GM12878 (cell line): ENCODE measurements around the gene CNTNAP2. TPM values are rescaled to one million over a fixed set of nuclear protein-coding genes. Genes with fewer than 3 reads are reported as not detected.

Experiments
- ATAC-seq: fragments of 200-7000 bp; cut with Tn5 transposase; 3 replicates; pipeline ENCODE4 v1.9.1; 2020; ENCODE audit warnings: mild to moderate bottlenecking, moderate library complexity
- BruUV-seq: library from RNA; stranded (reverse); fragments of 400-500 nt; replicated peaks from 2 replicates; lab custom pipeline; 2021; lab: Mats Ljungman, UMichigan
- CTCF ChIA-PET: fragments of 300-600 bp; sonication (Branson Sonifier 250); formaldehyde crosslinking; extraction: SDS; loops from one replicate; lab custom pipeline; 2021; ENCODE audit warnings: inconsistent platforms; lab: Yijun Ruan, JAX
- POLR2A ChIA-PET: fragments of 350-600 bp; formaldehyde crosslinking; extraction: SDS; loops from one replicate; lab custom pipeline; 2021; ENCODE audit warnings: inconsistent platforms; lab: Charles Lee
- RAD21 ChIA-PET: fragments of 300-600 bp; sonication (Branson Sonifier 250); formaldehyde crosslinking; loops from one replicate; lab custom pipeline; 2023; ENCODE audit warnings: antibody characterized with exemption; ENCODE audit not compliant: unreplicated experiment; lab: Charles Lee
- SMC1A ChIA-PET: fragments of 300-600 bp; sonication (Branson Sonifier 250); formaldehyde crosslinking; loops from one replicate; lab custom pipeline; 2023; ENCODE audit not compliant: unreplicated experiment, uncharacterized antibody; lab: Charles Lee
- DNase-seq: peaks from one replicate; pipeline ENCODE4 v3.0.0-alpha.2; 2011; ENCODE audit warnings: low read depth, low spot score
- FAIRE-seq: peaks from 3 replicates; lab custom pipeline; 2011; peaks lifted over from hg19 to GRCh38; lab: Jason Lieb, UNC
- H2AFZ ChIP-seq: 2 replicates; pipeline ENCODE4 v1.6.0; 2011; ENCODE audit warnings: low read depth, low read length, control low read depth; ENCODE audit not compliant: control insufficient read depth
- H3K27ac ChIP-seq: 2 replicates; pipeline ENCODE4 v1.5.1; 2011; ENCODE audit warnings: control low read depth; ENCODE audit not compliant: control insufficient read depth, insufficient read depth
- H3K27me3 ChIP-seq, 2 experiments: replicated peaks in 1 of 2; 2 replicates each; pipeline versions ENCODE4 v1.6.0 to v1.6.1; 2011; ENCODE audit warnings: low read length in 1 of 2; ENCODE audit not compliant: control insufficient read depth in 2 of 2, insufficient read depth in 2 of 2
- H3K36me3 ChIP-seq, 2 experiments: 2 replicates each; pipeline ENCODE4 v1.5.1; 2011; ENCODE audit warnings: low read length in 1 of 2; ENCODE audit not compliant: control insufficient read depth in 2 of 2, insufficient read depth in 2 of 2
- H3K4me1 ChIP-seq: 2 replicates; pipeline ENCODE4 v1.6.1; 2011; ENCODE audit warnings: mild to moderate bottlenecking, low read length, moderate library complexity, mixed read lengths; ENCODE audit not compliant: control insufficient read depth, insufficient read depth
- H3K4me2 ChIP-seq: 2 replicates; pipeline ENCODE4 v1.6.0; 2011; ENCODE audit warnings: control low read depth; ENCODE audit not compliant: control insufficient read depth, insufficient read depth
- H3K4me3 ChIP-seq: fragments of 200-600 bp; sonication (generic); 2 replicates; pipeline ENCODE4 v1.5.1; 2016
- H3K79me2 ChIP-seq: 2 replicates; pipeline ENCODE4 v1.6.0; 2011; ENCODE audit warnings: low read length; ENCODE audit not compliant: control insufficient read depth, insufficient read depth
- H3K9ac ChIP-seq: 2 replicates; pipeline ENCODE4 v1.8.0; 2011; ENCODE audit warnings: low read length, control low read depth, mixed read lengths; ENCODE audit not compliant: control insufficient read depth, insufficient read depth
- H3K9me3 ChIP-seq: replicated peaks from 3 replicates; pipeline ENCODE4 v1.5.1; 2011; ENCODE audit warnings: mild to moderate bottlenecking, low read length; ENCODE audit not compliant: control insufficient read depth, insufficient read depth
- H4K20me1 ChIP-seq: 2 replicates; pipeline ENCODE4 v1.6.0; 2011; ENCODE audit not compliant: control insufficient read depth, insufficient read depth
- KAT2A ChIP-seq: conservative IDR thresholded peaks from 2 replicates; pipeline ENCODE4 v1.6.1; 2011; ENCODE audit warnings: low read depth, low read length; ENCODE audit not compliant: control insufficient read depth
- NFYB ChIP-seq: IDR thresholded peaks from 2 replicates; pipeline ENCODE4 v1.6.1; 2011; ENCODE audit warnings: low read depth, mild to moderate bottlenecking, low read length, improper control_type of control experiment, moderate library complexity; ENCODE audit not compliant: insufficient read depth
- NR2C1 ChIP-seq: fragments of 450-650 bp; IDR thresholded peaks from 2 replicates; pipeline ENCODE4 v1.6.1; 2017; ENCODE audit warnings: antibody characterized with exemption, mild to moderate bottlenecking, moderate library complexity
- POLR2AphosphoS2 ChIP-seq: IDR thresholded peaks from 2 replicates; pipeline ENCODE4 v1.6.1; 2011; ENCODE audit warnings: low read depth, mild to moderate bottlenecking, low read length, improper control_type of control experiment, moderate library complexity
- POLR2AphosphoS5 ChIP-seq: IDR thresholded peaks from 2 replicates; pipeline ENCODE4 v1.6.1; 2011; ENCODE audit warnings: mild to moderate bottlenecking, low read length, inconsistent platforms
- RBBP5 ChIP-seq: fragments of 200-600 bp; sonication (generic); conservative IDR thresholded peaks from 2 replicates; pipeline ENCODE4 v1.6.1; 2016
- RCOR1 ChIP-seq: conservative IDR thresholded peaks from 2 replicates; pipeline ENCODE4 v1.6.1; 2012; ENCODE audit warnings: low read depth, low read length, improper control_type of control experiment
- SMARCA5 ChIP-seq: fragments of 450-650 bp; IDR thresholded peaks from 2 replicates; pipeline ENCODE4 v1.6.1; 2017; ENCODE audit warnings: mild to moderate bottlenecking
- ZNF24 ChIP-seq: fragments of 450-650 bp; IDR thresholded peaks from 2 replicates; pipeline ENCODE4 v1.6.1; 2017; ENCODE audit warnings: antibody characterized with exemption, mild to moderate bottlenecking
- ZNF622 ChIP-seq: fragments of 450-650 bp; IDR thresholded peaks from 2 replicates; pipeline ENCODE4 v1.6.1; 2017; ENCODE audit warnings: mild to moderate bottlenecking, inconsistent platforms
- ZSCAN29 ChIP-seq: fragments of 450-650 bp; IDR thresholded peaks from 2 replicates; pipeline ENCODE4 v1.6.1; 2017; ENCODE audit warnings: mild to moderate bottlenecking, moderate library complexity
- WGBS: methylation state at CpG from one replicate; pipeline ENCODE4 v1.1.6; 2016; ENCODE audit warnings: low lambda C conversion rate; ENCODE audit not compliant: insufficient replicate concordance, insufficient coverage; ENCODE audit errors: missing lambda C conversion rate; 5-methylcytosine and 5-hydroxymethylcytosine counted together
- in situ Hi-C: fragments of 300-500 bp; cut with MboI; formaldehyde crosslinking; loops from 9 replicates; pipeline ENCODE4 v1.14.3; 2018; ENCODE audit warnings: mixed read lengths
- intact Hi-C: fragments of 100-400 bp; cut with micrococcal nuclease; formaldehyde crosslinking; loops from one replicate; pipeline ENCODE4 v1.14.2; 2022; ENCODE audit not compliant: unreplicated experiment
- polyA plus RNA-seq, 11 experiments: library from polyadenylated mRNA; depleted of rRNA in 4 of 11; unstranded in 6 of 11; stranded (reverse) in 5 of 11; fragments of >200 nt; fragmentation: Nextera tagmentation in 4 of 11; fragmentation: Illumina TruSeq in 1 of 11; extraction: Ambion mirVana in 4 of 11; extraction: Trizol in 1 of 11; gene quantifications; 1 replicate in 1 of 11; 2 replicates in 10 of 11; pipeline versions ENCODE4 v1.2.1 to v1.2.3, GENCODE V29; 2011 to 2016; ENCODE audit warnings: inconsistent platforms in 2 of 11, missing spikeins in 2 of 11, low read depth in 1 of 11
- total RNA-seq, 4 experiments: library from RNA; depleted of rRNA in 3 of 4; stranded (reverse); fragments of >200 nt in 3 of 4; fragmentation: Illumina TruSeq in 1 of 4; extraction: Trizol in 1 of 4; gene quantifications; 2 replicates each; pipeline versions ENCODE4 v1.2.1 to v1.2.3, GENCODE V29; 2013 to 2021
- TF ChIP-seq, protein P1 (sequence below): fragments of 450-650 bp; IDR thresholded peaks from 2 replicates; pipeline ENCODE4 v1.6.1; 2016; ENCODE audit warnings: mild to moderate bottlenecking
- TF ChIP-seq, protein P2 (sequence below): fragments of 450-650 bp; IDR thresholded peaks from 2 replicates; pipeline ENCODE4 v1.6.1; 2017; ENCODE audit warnings: mild to moderate bottlenecking, moderate library complexity
- TF ChIP-seq, protein P3 (sequence below): fragments of 450-650 bp; IDR thresholded peaks from 2 replicates; pipeline ENCODE4 v1.6.1; 2014; ENCODE audit warnings: mild to moderate bottlenecking
- TF ChIP-seq, protein P4 (sequence below): fragments of 450-650 bp; formaldehyde crosslinking; IDR thresholded peaks from 2 replicates; pipeline ENCODE4 v1.4.0; 2020; ENCODE audit warnings: mild to moderate bottlenecking, moderate library complexity

The CNTNAP2 gene
- total and polyA plus RNA-seq, 10 of the 15 experiments (the other 5 are each of a cell fraction or from before 2014, with no cell fraction given) = 0.03 to 0.08 (median 0.03) TPM; not detected in 7

DNA sequence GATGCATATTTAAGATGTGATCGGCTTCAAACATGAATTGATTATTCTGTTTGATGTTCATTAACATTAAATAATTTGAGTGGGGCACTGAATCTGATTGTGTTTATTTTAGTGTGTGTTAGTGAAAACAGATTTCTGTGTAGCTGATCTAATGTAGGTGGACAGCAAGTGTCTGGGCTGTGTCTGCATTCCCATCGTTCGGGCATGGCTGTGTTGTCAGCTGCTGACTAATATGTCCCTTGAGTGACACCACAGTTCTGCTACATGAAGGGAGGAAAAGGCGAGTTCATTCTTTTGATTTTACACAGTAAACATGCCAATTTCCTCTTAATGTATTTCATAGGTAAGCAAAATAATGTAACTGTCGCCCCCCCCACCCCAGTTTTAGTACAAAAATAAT, 203.0 kb downstream of the CNTNAP2 start:
- FAIRE-seq (no peak), DNase-seq (no peak), ATAC-seq (no peak)
- in situ Hi-C loops = no loop called here
- no TSS peak for BruUV-seq
- intact Hi-C loops = no loop called here
- no peaks in the 10 kb centered on the region for H3K27me3 ChIP-seq
- TF ChIP-seq, protein P1, sequence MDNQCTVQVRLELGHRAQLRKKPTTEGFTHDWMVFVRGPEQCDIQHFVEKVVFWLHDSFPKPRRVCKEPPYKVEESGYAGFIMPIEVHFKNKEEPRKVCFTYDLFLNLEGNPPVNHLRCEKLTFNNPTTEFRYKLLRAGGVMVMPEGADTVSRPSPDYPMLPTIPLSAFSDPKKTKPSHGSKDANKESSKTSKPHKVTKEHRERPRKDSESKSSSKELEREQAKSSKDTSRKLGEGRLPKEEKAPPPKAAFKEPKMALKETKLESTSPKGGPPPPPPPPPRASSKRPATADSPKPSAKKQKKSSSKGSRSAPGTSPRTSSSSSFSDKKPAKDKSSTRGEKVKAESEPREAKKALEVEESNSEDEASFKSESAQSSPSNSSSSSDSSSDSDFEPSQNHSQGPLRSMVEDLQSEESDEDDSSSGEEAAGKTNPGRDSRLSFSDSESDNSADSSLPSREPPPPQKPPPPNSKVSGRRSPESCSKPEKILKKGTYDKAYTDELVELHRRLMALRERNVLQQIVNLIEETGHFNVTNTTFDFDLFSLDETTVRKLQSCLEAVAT = no peak
- no peak for TF ChIP-seq NFYB
- no peak for TF ChIP-seq RCOR1
- TF ChIP-seq, protein P2, sequence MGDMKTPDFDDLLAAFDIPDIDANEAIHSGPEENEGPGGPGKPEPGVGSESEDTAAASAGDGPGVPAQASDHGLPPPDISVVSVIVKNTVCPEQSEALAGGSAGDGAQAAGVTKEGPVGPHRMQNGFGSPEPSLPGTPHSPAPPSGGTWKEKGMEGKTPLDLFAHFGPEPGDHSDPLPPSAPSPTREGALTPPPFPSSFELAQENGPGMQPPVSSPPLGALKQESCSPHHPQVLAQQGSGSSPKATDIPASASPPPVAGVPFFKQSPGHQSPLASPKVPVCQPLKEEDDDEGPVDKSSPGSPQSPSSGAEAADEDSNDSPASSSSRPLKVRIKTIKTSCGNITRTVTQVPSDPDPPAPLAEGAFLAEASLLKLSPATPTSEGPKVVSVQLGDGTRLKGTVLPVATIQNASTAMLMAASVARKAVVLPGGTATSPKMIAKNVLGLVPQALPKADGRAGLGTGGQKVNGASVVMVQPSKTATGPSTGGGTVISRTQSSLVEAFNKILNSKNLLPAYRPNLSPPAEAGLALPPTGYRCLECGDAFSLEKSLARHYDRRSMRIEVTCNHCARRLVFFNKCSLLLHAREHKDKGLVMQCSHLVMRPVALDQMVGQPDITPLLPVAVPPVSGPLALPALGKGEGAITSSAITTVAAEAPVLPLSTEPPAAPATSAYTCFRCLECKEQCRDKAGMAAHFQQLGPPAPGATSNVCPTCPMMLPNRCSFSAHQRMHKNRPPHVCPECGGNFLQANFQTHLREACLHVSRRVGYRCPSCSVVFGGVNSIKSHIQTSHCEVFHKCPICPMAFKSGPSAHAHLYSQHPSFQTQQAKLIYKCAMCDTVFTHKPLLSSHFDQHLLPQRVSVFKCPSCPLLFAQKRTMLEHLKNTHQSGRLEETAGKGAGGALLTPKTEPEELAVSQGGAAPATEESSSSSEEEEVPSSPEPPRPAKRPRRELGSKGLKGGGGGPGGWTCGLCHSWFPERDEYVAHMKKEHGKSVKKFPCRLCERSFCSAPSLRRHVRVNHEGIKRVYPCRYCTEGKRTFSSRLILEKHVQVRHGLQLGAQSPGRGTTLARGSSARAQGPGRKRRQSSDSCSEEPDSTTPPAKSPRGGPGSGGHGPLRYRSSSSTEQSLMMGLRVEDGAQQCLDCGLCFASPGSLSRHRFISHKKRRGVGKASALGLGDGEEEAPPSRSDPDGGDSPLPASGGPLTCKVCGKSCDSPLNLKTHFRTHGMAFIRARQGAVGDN = no peak
- TF ChIP-seq ZSCAN29 = no peak
- TF ChIP-seq, protein P3, sequence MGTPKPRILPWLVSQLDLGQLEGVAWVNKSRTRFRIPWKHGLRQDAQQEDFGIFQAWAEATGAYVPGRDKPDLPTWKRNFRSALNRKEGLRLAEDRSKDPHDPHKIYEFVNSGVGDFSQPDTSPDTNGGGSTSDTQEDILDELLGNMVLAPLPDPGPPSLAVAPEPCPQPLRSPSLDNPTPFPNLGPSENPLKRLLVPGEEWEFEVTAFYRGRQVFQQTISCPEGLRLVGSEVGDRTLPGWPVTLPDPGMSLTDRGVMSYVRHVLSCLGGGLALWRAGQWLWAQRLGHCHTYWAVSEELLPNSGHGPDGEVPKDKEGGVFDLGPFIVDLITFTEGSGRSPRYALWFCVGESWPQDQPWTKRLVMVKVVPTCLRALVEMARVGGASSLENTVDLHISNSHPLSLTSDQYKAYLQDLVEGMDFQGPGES = no peak
- TF ChIP-seq SMARCA5 = no peak
- no peak for TF ChIP-seq ZNF622
- TF ChIP-seq, protein P4, sequence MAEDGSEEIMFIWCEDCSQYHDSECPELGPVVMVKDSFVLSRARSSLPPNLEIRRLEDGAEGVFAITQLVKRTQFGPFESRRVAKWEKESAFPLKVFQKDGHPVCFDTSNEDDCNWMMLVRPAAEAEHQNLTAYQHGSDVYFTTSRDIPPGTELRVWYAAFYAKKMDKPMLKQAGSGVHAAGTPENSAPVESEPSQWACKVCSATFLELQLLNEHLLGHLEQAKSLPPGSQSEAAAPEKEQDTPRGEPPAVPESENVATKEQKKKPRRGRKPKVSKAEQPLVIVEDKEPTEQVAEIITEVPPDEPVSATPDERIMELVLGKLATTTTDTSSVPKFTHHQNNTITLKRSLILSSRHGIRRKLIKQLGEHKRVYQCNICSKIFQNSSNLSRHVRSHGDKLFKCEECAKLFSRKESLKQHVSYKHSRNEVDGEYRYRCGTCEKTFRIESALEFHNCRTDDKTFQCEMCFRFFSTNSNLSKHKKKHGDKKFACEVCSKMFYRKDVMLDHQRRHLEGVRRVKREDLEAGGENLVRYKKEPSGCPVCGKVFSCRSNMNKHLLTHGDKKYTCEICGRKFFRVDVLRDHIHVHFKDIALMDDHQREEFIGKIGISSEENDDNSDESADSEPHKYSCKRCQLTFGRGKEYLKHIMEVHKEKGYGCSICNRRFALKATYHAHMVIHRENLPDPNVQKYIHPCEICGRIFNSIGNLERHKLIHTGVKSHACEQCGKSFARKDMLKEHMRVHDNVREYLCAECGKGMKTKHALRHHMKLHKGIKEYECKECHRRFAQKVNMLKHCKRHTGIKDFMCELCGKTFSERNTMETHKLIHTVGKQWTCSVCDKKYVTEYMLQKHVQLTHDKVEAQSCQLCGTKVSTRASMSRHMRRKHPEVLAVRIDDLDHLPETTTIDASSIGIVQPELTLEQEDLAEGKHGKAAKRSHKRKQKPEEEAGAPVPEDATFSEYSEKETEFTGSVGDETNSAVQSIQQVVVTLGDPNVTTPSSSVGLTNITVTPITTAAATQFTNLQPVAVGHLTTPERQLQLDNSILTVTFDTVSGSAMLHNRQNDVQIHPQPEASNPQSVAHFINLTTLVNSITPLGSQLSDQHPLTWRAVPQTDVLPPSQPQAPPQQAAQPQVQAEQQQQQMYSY (CRISPR knock-in tag) = no peak
- TF ChIP-seq RBBP5 = no peak
- TF ChIP-seq POLR2AphosphoS5 = no peak
- no peak for TF ChIP-seq KAT2A
- TF ChIP-seq NR2C1 = no peak
- no peak for TF ChIP-seq POLR2AphosphoS2
- no peak for TF ChIP-seq ZNF24
- WGBS = 29% methylated on average over 5 of the region's 5 CpGs
- no peaks in the 10 kb centered on the region for H3K9me3 ChIP-seq
- H2AFZ ChIP-seq = no peak overlapping the region
- H3K79me2 ChIP-seq = no peaks in the 10 kb centered on the region
- ChIA-PET SMC1A (no interaction called here), CTCF (interaction anchor here (0.6 kb wide), 1 partner anchor 122 kb away, joined by 3 read pairs; no protein-coding TSS in a partner anchor), POLR2A (no interaction called here), RAD21 (no interaction called here)
- H4K20me1 ChIP-seq = no peaks in the 10 kb centered on the region
- no peaks in the 10 kb centered on the region for H3K36me3 ChIP-seq
- no peak overlapping the region for H3K4me3 ChIP-seq
- H3K4me2 ChIP-seq = no peak overlapping the region
- no peaks in the 10 kb centered on the region for H3K4me1 ChIP-seq
- no peak overlapping the region for H3K27ac ChIP-seq
- H3K9ac ChIP-seq = no peak overlapping the region
